Stimulated activated naive CD8-positive, alpha-beta T cell treated with anti-CD3 and anti-CD28 coated beads, Interleukin-15, Interleukin-2, amounts not matched to agents 100 U/mL and 50 U/mL, for 24 hours (primary cell): ENCODE measurements around the gene TBPL1.
"Not testable (repeated sequence)": the region's sequence is repeated elsewhere in the genome, so short reads cannot be mapped to it uniquely, and the experiment has no call there.

Source experiments
- ATAC-seq: fragments of 150-1000 bp; cut with Tn5 transposase; one replicate; pipeline ENCODE4 v1.10.0; 2021
- DNase-seq: peaks from one replicate; pipeline ENCODE4 v3.0.0; 2021

The TBPL1 gene

GRCh38 chr6:133952815-133953633 is at the start of gene TBPL1:
TSS of gene TBPL1 (plus strand) at chr6:133953224. CDS start at chr6:133980126, 26,902 bp downstream.
- DNase-seq (peak; percentile 93), ATAC-seq (peak; percentile 97)

- no peak for ATAC-seq
- DNase-seq: no peak
Observed at GRCh38 chr6:133903855-133904254, 49.2 kb upstream of the TBPL1 start.

GRCh38 chr6:133906050-133906449 is 47.0 kb upstream of the TBPL1 start:
- no peak for DNase-seq
- ATAC-seq: no peak

- ATAC-seq: peak; percentile 72
- DNase-seq: peak; percentile 87
Observed at GRCh38 chr6:133916650-133917151, 36.3 kb upstream of the TBPL1 start.

- ATAC-seq: no peak
- no peak for DNase-seq
Observed at GRCh38 chr6:133917781-133918180, 35.2 kb upstream of the TBPL1 start.

GRCh38 chr6:133918208-133918930 is 34.7 kb upstream of the TBPL1 start:
- DNase-seq: no peak
- no peak for ATAC-seq

- DNase-seq (no peak), ATAC-seq (no peak)
Observed at GRCh38 chr6:133919362-133919761, 33.7 kb upstream of the TBPL1 start.

GRCh38 chr6:133921249-133921859 is 31.7 kb upstream of the TBPL1 start:
- peak; percentile 75 for DNase-seq
- ATAC-seq: peak; percentile 57

- DNase-seq (peak; percentile 49), ATAC-seq (peak; percentile 88)
Observed at GRCh38 chr6:133923938-133924593, 29.0 kb upstream of the TBPL1 start.

- not testable (repeated sequence) for DNase-seq, ATAC-seq
Observed at GRCh38 chr6:133931221-133931620, 21.8 kb upstream of the TBPL1 start.

GRCh38 chr6:133936352-133936751 is 16.7 kb upstream of the TBPL1 start:
- not testable (repeated sequence) for ATAC-seq, DNase-seq

- no peak for ATAC-seq
- no peak for DNase-seq
Observed at GRCh38 chr6:133937909-133938308, 15.1 kb upstream of the TBPL1 start.

- ATAC-seq (no peak), DNase-seq (no peak)
Observed at GRCh38 chr6:133938533-133938932, 14.5 kb upstream of the TBPL1 start.

GRCh38 chr6:133939778-133940667 is 13.0 kb upstream of the TBPL1 start:
- ATAC-seq: no peak
- no peak for DNase-seq

- ATAC-seq (no peak), DNase-seq (no peak)
Observed at GRCh38 chr6:133945158-133945557, 7.9 kb upstream of the TBPL1 start.

- DNase-seq: no peak
Observed at GRCh38 chr6:133947302-133947900, 5.6 kb upstream of the TBPL1 start.

GRCh38 chr6:133948472-133948871 is 4.6 kb upstream of the TBPL1 start:
- DNase-seq (no peak), ATAC-seq (no peak)

More at GRCh38 chr6:133947302-133947900, 5.6 kb upstream of the TBPL1 start:
- ATAC-seq: no peak

GRCh38 chr6:133951227-133951626 is 1.8 kb upstream of the TBPL1 start:
- ATAC-seq (no peak), DNase-seq (no peak)

GRCh38 chr6:133951881-133952814 is 876 bp upstream of the TBPL1 start:
- ATAC-seq (peak; percentile 38), DNase-seq (peak; percentile 51)
